Neural cell (in vitro differentiated cells): ENCODE results near the gene DBF4B.
"Not testable (repeated sequence)": the region's sequence is repeated elsewhere in the genome, so short reads cannot be mapped to it uniquely, and the experiment has no call there.

Experiments used
- CTCF ChIP-seq: fragments of 450-650 bp; IDR thresholded peaks from 2 replicates; pipeline ENCODE4 v1.5.1; 2014; ENCODE audit warnings: antibody characterized with exemption, mild to moderate bottlenecking, moderate library complexity; ENCODE audit not compliant: poor library complexity, severe bottlenecking
- EZH2 ChIP-seq: fragments of 200-600, 300-800 bp; shearing (Covaris generic), sonication (generic); IDR thresholded peaks from 2 replicates; pipeline ENCODE4 v1.6.1; 2014; ENCODE audit warnings: antibody characterized with exemption, low read length, borderline replicate concordance, mild to moderate bottlenecking; ENCODE audit not compliant: insufficient read depth, poor library complexity, severe bottlenecking
- MXI1 ChIP-seq: fragments of 450-650 bp; conservative IDR thresholded peaks from 2 replicates; pipeline ENCODE4 v1.6.1; 2014; ENCODE audit warnings: antibody characterized with exemption, mild to moderate bottlenecking; ENCODE audit not compliant: poor library complexity, severe bottlenecking
- POLR2AphosphoS5 ChIP-seq: IDR thresholded peaks from 2 replicates; pipeline ENCODE4 v1.6.1; 2012

GRCh38 chr17:44745738-44746137 is 37.3 kb downstream of the DBF4B start:
- not testable (repeated sequence) for TF ChIP-seq CTCF, POLR2AphosphoS5, MXI1, EZH2
